Stimulated activated naive CD4-positive, alpha-beta T cell (primary cell): ENCODE results near the gene CCDC15.

Experiments used
- DNase-seq, 6 experiments: peaks; one replicate each; lab custom pipeline; 2025; lab: John Stamatoyannopoulos, UW

The CCDC15 gene

GRCh38 chr11:124953753-124954589, at the start of gene CCDC15:
Gene CCDC15, plus strand, starts transcription at chr11:124954202. Its CDS starts 531 bp downstream, at chr11:124954733.
- DNase-seq: peak; percentile 90 to 92 (median 90)

GRCh38 chr11:124915541-124916369, 38.2 kb upstream of the CCDC15 start:
- DNase-seq: no peak

- no peak for DNase-seq
These were observed 37.7 kb upstream of the CCDC15 start for GRCh38 chr11:124916370-124916710.

- DNase-seq: no peak
These were observed 36.8 kb upstream of the CCDC15 start for GRCh38 chr11:124917115-124917637.

GRCh38 chr11:124918950-124919349, 35.1 kb upstream of the CCDC15 start, which contains the start of gene HEPN1:
Gene HEPN1, plus strand, starts transcription at chr11:124919250.
- DNase-seq: no peak

- DNase-seq: no peak
These were observed 34.1 kb upstream of the CCDC15 start for GRCh38 chr11:124919898-124920297.

GRCh38 chr11:124920356-124920755, 33.6 kb upstream of the CCDC15 start:
- no peak for DNase-seq

GRCh38 chr11:124920870-124921609, 33.0 kb upstream of the CCDC15 start:
- peak; percentile 55 to 82 (median 75) for DNase-seq

GRCh38 chr11:124922831-124923230, 31.2 kb upstream of the CCDC15 start:
- peak in 2 of 6 experiments; percentile 16 to 25 for DNase-seq

GRCh38 chr11:124923296-124923695, 30.7 kb upstream of the CCDC15 start:
- DNase-seq: peak; percentile 2 to 34 (median 14)

- DNase-seq: no peak
These were observed 24.9 kb upstream of the CCDC15 start for GRCh38 chr11:124928942-124929665.

GRCh38 chr11:124930799-124931198, 23.2 kb upstream of the CCDC15 start:
- DNase-seq: peak in 2 of 6 experiments; percentile 4 to 6

GRCh38 chr11:124934862-124935547, 19.0 kb upstream of the CCDC15 start:
- DNase-seq: no peak

- DNase-seq: no peak
These were observed 18.2 kb upstream of the CCDC15 start, which contains the start of gene HEPACAM for GRCh38 chr11:124935548-124936514. Gene HEPACAM, minus strand, starts transcription at chr11:124936047. Its CDS starts 41 bp downstream, at chr11:124936006.

- DNase-seq: no peak
These were observed 16.6 kb upstream of the CCDC15 start for GRCh38 chr11:124937336-124937935.

- no peak for DNase-seq
These were observed 15.7 kb upstream of the CCDC15 start for GRCh38 chr11:124938206-124938765.

GRCh38 chr11:124938970-124939369, 15.0 kb upstream of the CCDC15 start:
- no peak for DNase-seq

- no peak for DNase-seq
These were observed 12.3 kb upstream of the CCDC15 start for GRCh38 chr11:124941703-124942102.
